HG03159 (cell line): ENCODE measurements around the gene EMX1.

Experiments used
- ATAC-seq: cut with Tn5 transposase; IDR thresholded peaks from one replicate; pipeline ENCODE4 v1.9.1; 2021; ENCODE audit warnings: mild to moderate bottlenecking, moderate library complexity; ENCODE audit not compliant: unreplicated experiment

EMX1 gene

DNA sequence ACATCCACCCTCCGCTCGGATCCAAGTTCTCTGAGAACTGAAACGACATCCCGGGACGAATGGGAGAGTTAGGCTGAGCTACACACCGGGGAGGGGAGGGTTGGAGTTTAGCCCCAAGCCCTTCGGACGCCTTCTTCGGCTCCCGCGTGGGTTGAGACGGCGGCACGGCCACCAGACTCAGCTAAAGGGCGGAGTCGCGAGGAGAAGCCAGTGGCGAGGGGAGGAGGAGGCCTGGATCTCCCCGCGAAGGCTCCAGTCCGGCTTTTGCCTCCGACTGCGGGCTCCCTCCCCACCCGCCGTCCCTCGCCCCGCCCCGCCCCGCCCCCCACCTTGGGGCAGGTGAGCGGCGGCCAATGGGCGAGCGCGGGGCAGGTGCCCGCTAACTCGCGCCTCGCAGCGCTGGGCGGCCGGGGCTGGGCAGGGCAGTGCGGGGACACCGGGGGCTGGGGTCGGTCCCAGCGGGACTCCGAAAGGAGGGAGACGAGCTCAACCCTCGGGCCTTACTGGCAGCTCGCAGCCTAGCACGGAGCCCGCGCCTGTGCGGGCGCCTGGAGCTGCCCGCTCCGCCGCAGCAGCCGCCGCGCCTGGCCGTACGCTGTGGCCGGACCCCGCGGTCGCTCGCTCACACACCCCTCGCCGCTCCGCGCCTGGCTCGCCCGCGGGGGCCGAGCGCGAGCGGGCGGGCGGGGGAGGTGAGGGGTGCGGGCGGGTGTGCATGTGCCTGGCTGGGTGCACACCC, at the start of gene EMX1:
Gene EMX1, plus strand, starts transcription at position 382 of the 739 bp plus-strand sequence. Its CDS starts 334 bp downstream, at position 716.
- peak; percentile 32 for ATAC-seq

DNA sequence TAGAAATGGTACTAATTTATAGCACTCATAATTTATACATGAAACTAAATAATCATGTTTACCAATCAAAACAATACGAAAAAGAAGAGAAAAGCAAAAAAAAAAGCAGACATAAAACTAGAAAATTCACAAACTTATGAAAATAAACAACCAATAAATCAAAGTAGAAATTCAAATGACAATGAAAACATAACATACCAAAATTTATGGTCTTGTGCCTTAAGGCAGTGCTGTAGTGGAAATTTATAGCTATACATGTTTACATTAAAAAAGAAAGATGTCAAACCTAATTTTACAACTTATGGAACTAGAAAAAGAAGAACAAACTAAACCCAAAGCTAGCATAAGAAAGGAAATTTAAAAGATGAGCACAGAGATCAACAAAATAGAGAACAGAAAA, 46.3 kb upstream of the EMX1 start:
- ATAC-seq = no peak

DNA sequence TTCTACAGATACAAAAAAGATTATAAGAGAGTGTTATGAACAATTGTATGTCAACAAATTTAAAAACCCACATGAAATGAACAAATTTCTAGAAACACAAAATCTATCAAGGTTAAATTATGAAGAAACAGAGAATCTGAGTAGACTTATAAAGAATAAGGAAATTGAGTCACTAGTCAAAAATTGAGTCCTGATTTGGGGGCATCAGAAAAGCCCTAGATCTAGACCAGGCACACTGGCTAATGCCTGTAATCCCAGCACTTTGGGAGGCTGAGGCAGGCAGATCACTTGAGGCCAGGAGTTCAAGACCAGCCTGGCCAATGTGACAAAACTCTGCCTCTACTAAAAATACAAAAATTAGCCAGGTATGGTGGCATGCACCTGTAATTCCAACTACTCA, 45.4 kb upstream of the EMX1 start:
- no peak for ATAC-seq

DNA sequence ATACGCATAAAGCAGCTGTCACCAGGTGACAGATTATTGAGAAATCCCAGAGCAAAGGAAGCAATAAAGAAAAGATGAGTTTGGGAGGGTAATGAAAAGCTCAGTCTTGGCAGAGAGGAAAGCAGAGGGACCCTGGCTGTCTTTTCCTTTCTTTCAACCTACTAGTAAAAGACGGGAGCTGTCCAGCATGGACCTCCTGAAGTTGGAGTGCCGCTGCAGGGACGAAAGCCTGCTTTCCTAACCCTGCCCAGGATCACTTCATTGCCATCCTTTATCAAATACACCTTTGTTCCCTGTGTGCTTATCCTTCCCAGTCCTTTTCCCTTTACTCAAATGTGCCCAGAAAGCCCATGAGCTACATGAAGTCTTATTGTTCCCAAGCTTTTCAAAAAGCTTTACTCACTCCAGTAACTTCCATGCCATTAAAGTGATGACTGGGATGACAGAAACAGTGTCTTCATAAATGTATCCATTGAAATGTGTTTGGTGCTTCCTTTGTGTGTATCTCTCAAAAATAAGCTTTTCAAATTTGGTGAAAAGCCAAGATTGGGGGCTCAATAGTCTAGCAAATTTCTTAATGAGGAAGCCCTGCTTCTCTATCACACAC, 33.9 kb upstream of the EMX1 start:
- no peak for ATAC-seq

DNA sequence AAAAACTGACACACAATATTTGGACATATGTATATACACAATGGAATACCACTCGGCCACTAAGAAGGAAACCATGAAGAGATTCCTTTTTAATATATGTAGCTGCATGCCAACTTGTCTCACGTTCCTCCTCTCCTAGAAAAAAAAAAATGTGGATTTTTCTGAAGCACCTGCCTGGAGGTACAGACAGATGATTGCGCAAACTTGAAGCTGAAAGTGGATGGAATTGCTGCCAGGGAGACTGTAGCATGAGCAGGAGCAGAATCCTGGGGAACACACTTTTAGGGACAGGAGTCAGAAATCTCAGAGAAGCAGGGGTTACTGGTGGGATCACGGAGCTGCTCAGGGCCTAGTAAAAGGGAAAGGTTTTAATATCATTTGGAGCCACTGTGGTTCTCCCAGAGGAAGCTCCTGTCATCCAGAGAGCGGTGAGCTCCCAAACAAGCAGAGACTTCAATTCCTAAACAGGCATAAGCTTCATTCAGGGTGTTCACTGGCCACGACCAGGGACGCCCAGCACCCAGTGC, 30.8 kb upstream of the EMX1 start:
- ATAC-seq = no peak

DNA sequence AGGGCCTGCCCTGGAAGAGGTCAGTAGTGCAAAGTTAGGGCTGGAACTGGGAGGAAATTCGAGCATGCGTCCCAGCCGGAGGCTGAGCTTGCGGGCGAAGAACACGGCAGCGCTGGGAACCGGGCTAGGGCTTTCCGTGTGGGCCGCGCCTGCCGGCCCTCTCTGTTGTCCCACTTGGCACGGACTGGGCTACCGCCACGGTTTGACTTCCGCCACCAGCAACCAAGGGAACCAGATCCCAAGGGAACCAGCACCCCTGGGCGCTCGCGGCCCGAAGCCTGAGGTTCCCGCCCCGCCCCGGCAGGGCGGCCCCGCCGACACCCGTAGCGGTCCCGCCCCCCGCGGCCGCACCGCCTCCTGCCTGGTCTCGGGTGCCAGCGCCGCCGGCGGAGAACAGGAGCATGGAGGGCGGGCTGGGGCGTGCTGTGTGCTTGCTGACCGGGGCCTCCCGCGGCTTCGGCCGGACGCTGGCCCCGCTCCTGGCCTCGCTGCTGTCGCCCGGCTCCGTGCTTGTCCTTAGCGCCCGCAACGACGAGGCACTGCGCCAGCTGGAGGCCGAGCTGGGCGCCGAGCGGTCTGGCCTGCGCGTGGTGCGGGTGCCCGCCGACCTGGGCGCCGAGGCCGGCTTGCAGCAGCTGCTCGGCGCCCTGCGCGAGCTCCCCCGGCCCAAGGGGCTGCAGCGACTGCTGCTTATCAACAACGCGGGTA, 30.1 kb upstream of the EMX1 start, which contains the start of gene SPR:
Gene SPR, plus strand, starts transcription at position 377 of the 708 bp plus-strand sequence. Its CDS starts 25 bp downstream, at position 402.
- ATAC-seq = peak; percentile 87

DNA sequence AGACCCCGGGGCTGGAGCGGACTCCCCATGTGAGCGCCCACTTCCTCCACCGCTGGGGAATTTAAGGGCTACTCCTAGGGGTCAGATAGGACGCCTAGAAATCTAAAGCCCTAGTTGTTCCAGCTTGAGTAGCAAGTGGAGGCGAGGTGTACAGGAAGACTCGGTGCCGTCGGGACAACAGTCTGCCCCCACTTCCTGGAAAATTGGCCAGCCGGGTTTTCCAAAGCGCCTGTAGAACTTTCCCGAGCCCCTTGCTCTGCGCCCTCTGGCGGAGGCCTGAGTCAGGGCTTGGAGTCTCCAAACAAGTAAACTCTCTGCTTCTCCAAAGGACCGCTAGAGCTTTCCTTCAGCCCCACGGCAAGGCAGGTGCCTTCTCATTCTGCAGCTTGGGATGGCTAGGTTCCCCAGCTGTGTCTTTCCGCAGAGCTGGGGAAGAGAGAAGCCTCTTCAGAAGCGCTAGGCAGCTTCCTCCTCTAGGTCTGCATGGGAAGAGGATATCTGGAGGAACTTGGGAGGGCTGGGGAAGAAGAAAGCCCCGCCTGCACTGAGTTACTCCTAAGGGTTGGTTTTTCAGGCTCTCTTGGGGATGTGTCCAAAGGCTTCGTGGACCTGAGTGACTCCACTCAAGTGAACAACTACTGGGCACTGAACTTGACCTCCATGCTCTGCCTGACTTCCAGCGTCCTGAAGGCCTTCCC, 29.4 kb upstream of the EMX1 start:
- peak; percentile 36 for ATAC-seq

DNA sequence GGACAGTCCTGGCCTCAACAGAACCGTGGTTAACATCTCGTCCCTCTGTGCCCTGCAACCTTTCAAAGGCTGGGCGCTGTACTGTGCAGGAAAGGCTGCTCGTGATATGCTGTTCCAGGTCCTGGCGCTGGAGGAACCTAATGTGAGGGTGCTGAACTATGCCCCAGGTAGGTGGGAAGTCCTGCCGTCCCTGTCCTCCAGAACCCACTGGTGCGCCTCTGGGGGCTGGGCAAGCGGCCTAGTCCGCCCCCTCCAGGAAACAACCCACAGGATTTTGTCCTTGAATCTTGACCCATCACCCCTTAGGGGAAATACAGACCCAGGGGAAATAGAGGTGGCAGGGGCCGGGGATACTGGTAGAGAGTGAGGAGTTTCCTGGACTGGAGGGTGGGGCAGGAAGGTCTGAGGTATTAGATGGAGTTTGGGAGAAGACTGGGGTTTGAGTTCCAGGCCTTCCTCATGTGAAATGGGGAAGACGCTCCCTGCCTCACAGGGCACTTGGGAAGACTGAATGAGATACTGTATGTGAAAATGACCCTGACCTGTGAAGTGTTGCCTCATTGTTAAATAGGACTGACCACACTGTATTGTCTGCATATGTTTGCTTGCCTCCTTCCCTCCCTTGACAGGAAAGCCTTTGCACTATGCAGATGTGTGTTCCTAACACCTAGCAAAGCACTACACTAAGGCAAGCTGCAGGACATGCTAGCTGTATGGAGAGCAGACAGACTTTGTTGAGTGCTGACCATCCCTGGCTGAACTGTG, 28.7 kb upstream of the EMX1 start:
- no peak for ATAC-seq

DNA sequence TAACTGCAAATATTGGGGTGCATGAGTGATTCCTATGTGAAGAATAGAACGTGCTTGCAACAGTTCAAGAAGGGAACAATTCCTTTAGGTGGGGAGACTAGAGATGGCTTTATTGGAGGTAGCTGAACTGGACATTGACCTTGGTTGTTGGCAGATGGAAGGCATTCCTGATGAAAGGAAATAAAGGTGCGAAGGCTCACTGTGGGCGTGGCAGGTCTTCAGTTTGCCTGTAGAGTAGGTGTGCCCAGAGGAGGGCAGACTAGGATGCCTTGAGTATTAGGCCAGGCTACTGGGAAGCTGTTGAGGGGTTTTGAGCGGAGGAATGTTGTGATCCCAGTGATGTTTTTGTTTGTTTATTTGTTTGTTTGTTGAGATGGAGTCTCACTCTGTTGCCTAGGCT, 27.3 kb upstream of the EMX1 start:
- ATAC-seq = no peak

DNA sequence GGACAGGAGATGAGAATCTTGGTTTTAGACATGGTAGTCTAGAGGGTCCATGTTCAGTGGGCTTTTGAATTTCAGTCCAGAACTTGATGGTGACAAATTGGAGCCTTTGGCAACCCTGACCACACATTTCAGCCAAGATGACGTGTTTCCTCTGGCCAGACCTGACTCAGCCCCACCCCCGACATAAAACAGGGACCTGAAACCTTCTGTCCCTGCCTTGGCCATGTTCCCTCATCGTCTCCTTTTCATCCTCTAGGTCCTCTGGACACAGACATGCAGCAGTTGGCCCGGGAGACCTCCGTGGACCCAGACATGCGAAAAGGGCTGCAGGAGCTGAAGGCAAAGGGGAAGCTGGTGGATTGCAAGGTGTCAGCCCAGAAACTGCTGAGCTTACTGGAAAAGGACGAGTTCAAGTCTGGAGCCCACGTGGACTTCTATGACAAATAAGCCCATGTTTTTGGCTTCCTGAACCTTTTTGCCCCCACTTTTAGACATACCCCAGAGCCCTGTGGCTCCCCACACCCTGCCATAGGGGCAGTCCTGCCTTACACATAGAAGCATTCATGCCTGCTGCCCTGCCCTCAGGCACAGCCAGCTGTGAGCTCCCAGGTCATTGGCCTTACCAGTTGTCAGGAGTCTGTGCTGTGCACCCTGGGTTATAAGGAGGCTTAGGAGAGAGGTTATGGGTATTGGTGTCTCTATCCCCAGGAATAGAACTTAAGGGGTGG, 26.1 kb upstream of the EMX1 start:
- no peak for ATAC-seq

DNA sequence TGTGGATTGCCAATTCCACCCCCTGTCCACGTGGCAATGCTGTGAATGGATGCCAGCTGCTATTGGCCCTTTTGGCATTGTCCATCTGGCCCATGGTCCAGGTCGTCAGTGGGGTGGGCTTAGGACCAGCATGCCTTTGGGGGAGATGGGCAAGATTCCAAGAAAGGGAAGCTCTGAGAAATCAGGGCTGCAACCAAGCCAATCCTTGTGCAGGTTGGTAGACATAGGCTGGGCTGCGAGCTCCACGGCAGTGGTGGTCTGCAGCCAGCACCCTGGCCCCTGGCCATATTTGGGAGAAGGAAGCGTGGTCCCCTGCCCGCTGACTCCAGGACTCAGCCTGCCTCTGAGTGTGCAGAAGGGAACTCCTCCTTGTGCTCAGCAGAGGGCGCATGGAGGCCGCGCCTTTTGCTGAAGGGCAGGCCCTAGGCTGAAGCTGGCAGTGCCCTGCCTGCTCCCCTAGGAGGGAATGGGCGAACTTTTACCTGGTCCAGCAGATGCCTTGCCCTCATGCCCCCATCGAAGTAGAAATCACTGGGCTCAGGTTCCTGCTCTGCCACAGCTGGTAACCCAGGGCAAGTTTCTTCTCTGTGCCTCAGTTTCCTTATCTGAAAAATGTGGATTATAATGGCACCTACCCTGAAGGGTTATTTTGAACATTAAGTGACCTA, 24.7 kb upstream of the EMX1 start:
- ATAC-seq = peak; percentile 62

DNA sequence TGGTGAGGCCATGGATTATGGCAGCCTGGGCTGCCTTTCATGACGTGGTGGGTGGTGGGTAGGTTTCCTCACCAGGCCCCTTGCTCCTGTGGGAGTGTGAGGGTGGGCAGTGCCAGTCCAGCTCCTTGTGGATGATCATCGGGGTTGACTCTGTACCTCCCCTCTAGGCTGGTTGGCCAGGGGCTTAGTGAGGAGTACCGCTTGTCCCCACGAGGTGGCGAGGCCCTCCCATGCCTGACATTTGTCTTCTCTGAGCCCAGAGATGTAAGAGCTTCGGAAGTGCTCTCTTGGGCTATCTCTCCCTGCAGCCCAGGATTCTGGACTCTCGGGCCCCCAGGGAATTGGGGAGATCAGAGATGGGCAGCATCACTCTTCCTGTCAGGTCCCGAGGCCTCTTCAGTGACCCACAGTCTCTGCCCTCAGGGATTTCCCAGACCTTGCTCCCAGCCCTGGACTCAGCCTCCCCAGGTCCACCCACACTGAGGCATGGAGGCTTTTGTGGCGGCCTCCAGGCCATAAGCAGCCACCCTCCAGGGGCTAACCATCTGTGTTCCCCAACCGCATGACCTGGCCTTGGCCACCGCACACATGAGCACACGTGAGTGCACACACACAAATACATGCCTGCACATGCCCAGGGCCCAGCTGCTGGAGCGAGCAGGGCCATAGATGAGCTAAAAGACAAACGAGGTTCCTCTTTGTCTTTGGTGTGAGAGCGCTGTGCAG, 23.6 kb upstream of the EMX1 start:
- peak; percentile 75 for ATAC-seq

DNA sequence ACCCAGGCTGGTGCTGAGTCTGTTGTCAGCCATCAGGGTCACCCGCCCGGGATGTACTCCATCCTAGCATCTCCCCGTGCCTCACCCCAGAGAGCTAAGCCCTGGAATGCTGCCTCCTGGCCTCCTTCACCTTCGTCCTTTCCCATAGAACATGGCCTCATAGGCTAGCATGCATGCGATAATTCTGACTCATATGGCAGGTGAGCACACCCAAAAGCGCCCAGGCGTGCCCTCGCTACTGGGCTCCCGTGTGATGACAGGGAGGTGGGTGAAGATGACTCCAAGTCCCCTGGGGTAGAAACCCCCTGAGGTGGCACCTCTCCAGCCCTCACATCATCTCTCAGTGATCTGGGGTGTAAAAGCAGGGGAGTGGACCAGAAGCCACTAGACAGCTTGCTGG, 22.8 kb upstream of the EMX1 start:
- ATAC-seq = no peak

DNA sequence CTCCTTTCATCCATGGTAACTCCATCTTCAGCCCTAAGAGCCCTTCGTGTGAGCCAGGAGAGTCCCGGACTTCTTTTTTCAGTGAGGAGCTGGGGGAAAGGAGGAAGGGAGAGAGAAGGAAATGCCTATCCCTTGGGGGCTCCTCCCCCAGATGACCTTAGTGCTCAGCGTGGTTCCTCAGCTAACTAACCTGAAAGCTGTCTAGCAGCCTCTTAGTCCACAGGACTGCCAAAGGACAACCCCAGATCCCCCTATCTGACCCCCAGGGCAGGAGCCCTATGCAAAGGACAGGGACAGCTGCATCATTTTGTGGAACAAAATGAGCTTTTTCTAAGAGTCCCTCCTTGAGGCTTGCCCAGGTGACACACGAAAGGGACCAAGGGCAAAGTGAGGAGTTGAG, 22.2 kb upstream of the EMX1 start:
- ATAC-seq = no peak

DNA sequence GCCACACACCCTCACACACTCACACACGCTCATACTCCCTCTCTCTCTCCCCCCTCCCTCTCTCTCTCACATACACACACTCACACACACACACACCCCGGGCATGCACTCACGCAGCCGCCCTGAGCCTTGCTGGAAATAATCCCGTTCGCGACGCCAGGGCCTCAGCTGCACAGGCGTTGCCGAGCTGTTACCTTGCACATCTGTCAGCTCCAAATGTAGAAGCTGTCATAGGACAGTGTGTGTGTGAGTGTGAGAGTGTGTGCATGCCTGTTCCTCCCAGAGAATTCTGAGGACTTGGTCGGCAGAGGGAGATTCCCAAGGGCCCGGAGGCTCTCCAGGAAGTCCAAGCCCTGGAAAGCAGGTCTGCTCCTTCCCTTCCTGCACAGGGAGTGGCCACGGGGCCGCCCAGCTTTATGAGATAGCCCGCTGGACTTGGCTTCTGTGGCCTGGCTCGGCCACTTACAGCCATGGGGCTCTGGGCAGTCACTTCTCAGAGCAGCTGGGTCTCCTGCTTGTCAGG, 21.5 kb upstream of the EMX1 start:
- no peak for ATAC-seq

DNA sequence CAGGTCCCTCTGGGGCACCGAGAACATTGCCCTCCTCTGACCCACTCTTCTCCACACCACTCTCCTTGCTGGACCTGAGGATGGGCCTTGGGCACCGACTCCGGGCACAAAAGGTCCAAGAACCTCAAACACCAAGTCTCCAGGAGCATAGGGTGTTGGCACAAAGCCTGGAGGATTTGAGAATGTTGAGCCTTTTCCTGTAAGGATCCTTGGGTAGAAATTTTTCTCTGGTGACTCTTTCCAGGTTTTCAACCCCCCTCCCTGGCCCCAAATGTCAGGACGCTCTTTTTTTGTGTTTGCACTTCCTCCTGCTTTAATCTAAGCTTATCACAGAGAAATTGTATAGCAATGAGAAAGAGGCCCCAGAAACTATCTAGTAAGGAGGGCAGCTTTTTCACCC, 20.9 kb upstream of the EMX1 start:
- ATAC-seq = no peak

DNA sequence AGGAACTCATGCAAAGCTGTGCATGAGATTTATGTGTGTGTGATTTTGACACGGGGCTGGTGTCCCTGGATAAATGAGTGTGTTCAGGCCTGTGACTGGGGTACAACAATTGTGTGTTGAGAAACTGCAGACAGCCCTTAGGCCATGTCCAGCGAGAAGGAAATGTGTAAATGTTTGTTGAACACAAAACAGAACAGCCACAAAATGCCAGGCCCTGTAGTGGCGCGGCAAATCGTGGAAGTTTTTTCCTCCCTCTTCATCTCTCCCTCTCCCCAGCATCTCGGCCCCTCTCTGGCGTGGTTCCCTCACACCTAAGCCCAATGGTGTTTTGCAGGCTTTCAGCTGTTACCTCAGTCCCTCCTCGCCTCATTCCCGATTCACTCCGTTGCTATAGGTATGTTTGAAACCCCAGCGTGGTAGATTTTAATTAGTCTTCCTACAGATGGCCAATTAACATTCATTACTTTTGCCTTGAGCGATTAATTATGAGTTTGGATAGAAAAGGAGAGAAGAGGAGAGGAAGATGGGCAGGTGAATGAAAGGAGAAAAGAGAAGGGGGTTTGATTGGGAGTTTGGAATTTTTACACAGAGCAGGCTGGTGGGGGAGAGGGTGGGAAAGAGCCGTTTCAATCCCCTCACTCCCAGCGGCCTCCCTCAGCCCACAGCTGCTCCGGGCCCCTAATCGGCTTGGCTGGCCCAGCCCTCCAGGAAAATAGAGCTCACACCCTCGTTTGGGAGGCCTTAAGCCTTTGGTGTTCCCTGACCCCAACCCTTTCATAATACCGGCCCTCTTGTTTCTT, 19.3 kb upstream of the EMX1 start:
- ATAC-seq = no peak

DNA sequence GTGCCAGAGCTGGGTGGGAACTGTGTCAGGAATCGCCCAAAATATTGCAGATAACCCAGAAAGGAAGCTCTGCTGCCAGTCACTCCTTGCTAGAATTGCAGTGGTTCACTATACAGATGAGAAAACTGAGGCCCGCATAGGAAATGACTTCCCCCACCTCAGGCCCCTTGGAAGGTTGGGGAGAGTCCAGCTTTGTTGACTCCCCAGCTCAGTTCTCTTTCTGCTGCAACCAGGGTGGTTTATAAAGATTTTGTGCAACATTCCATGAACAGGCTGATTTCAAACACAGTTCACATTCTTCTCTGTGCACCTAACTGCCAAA, 18.8 kb upstream of the EMX1 start:
- ATAC-seq = no peak
